Smooth muscle cell (in vitro differentiated cells): ENCODE data around the gene CUEDC1. TPM values are rescaled to one million over a fixed set of nuclear protein-coding genes. Genes with fewer than 3 reads are reported as not detected.

ENCODE experiments used
- DNase-seq: peaks from one replicate; lab custom pipeline; 2025; ENCODE audit not compliant: unreplicated experiment; lab: John Stamatoyannopoulos, UW
- H2AFZ ChIP-seq: fragments of 200-600 bp; sonication (generic); 2 replicates; pipeline ENCODE4 v1.6.0; 2016; ENCODE audit warnings: antibody characterized with exemption, low read depth, mild to moderate bottlenecking
- H3F3A ChIP-seq: fragments of 200-600 bp; sonication (generic); 2 replicates; pipeline ENCODE4 v1.6.0; 2017; ENCODE audit warnings: antibody characterized with exemption, low read depth
- H3K27ac ChIP-seq: fragments of 200-600 bp; sonication (generic); 2 replicates; pipeline ENCODE4 v1.5.1; 2016; ENCODE audit warnings: low read depth, mild to moderate bottlenecking
- H3K27me3 ChIP-seq: fragments of 200-600 bp; sonication (generic); 2 replicates; pipeline ENCODE4 v1.6.1; 2016; ENCODE audit warnings: low read depth, mild to moderate bottlenecking
- H3K36me3 ChIP-seq: fragments of 200-600 bp; sonication (generic); 2 replicates; pipeline ENCODE4 v1.5.1; 2016; ENCODE audit warnings: low read depth
- H3K4me1 ChIP-seq: fragments of 200-600 bp; sonication (generic); 2 replicates; pipeline ENCODE4 v1.5.1; 2016; ENCODE audit warnings: low read depth
- H3K4me2 ChIP-seq: fragments of 200-600 bp; sonication (generic); 2 replicates; pipeline ENCODE4 v1.6.0; 2016; ENCODE audit warnings: mild to moderate bottlenecking
- H3K4me3 ChIP-seq: fragments of 200-600 bp; sonication (generic); 2 replicates; pipeline ENCODE4 v1.5.1; 2016; ENCODE audit warnings: mild to moderate bottlenecking
- H3K79me2 ChIP-seq: fragments of 200-600 bp; sonication (generic); 2 replicates; pipeline ENCODE4 v1.6.0; 2016; ENCODE audit warnings: low read depth, mild to moderate bottlenecking
- H3K9ac ChIP-seq: fragments of 200-600 bp; sonication (generic); 2 replicates; pipeline ENCODE4 v1.6.0; 2016; ENCODE audit warnings: low read depth
- H3K9me3 ChIP-seq: fragments of 200-600 bp; sonication (generic); replicated peaks from 2 replicates; pipeline ENCODE4 v1.5.1; 2016; ENCODE audit warnings: low read depth
- H4K20me1 ChIP-seq: fragments of 200-600 bp; sonication (generic); 2 replicates; pipeline ENCODE4 v1.6.0; 2016; ENCODE audit warnings: low read depth
- WGBS: methylation state at CpG from one replicate; pipeline ENCODE4 v1.1.7; 2016; ENCODE audit warnings: low lambda C conversion rate; 5-methylcytosine and 5-hydroxymethylcytosine counted together
- polyA plus RNA-seq: library from polyadenylated mRNA; unstranded; fragments of >200 nt; fragmentation: Nextera tagmentation; extraction: Ambion mirVana; gene quantifications from 2 replicates; pipeline ENCODE4 v1.2.1, GENCODE V29; 2016
- total RNA-seq: library from RNA; depleted of rRNA; stranded (reverse); fragments of >200 nt; gene quantifications from 2 replicates; pipeline ENCODE4 v1.2.3, GENCODE V29; 2014
- TF ChIP-seq, protein P1 (sequence below): fragments of 200-600 bp; sonication (generic); IDR thresholded peaks from 2 replicates; pipeline ENCODE4 v1.5.1; 2017; ENCODE audit warnings: borderline replicate concordance, mild to moderate bottlenecking, antibody characterized with exemption; ENCODE audit not compliant: insufficient read depth, poor library complexity, severe bottlenecking

CUEDC1 gene
- total and polyA plus RNA-seq, 2 experiments from 2014 or later = 11.1 to 11.7 TPM

DNA sequence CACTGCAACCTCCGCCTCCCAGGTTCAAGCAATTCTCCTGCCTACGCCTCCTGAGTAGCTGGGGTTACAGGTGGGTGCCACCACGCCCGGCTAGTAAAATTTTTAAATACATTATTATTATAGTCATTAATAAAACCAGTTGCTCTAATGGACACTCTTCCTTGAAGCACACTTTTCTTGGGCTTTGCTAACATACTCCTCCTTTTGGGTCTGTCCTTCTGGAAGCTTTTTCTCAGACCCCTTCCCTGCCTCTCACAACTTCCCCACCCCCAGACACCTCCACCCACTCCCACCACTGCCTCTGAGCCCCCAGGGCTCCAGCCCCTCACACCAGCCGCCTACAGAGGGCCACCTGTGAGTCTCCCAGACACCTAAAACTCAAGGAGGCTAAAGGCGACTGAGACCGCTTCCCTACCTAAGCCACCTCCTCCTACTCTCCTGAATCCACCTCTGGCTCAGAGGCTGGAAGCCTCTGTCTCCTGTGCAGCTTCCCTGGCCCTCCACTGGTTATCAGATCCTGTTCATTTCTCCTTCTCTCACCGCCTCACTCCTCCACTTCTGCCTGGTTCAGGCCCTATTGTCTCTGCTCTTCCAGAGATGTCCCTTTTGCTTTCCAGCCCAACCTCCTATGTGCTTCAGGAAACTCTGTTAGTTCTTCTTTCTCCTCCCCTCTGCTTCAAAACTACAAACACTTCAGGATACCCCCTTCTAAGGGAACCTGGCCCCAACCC is 2.1 kb upstream of the CUEDC1 start:
- Histone ChIP-seq H3K36me3 (no peaks in the 10 kb centered on the region), H3K79me2 (peaks cover 13% of the 10 kb centered on the region), H3K27me3 (no peaks in the 10 kb centered on the region), H3K9me3 (no peaks in the 10 kb centered on the region), H3F3A (peaks cover 31% of the 10 kb centered on the region), H3K4me2 (no peak overlapping the region), H3K27ac (no peak overlapping the region), H3K4me1 (peaks cover 18% of the 10 kb centered on the region), H4K20me1 (peaks cover 15% of the 10 kb centered on the region), H3K9ac (no peak overlapping the region), H2AFZ (no peak overlapping the region), H3K4me3 (no peak overlapping the region)
- no peak for DNase-seq
- WGBS = 94% methylated on average over 7 of the region's 8 CpGs
- TF ChIP-seq, protein P1, sequence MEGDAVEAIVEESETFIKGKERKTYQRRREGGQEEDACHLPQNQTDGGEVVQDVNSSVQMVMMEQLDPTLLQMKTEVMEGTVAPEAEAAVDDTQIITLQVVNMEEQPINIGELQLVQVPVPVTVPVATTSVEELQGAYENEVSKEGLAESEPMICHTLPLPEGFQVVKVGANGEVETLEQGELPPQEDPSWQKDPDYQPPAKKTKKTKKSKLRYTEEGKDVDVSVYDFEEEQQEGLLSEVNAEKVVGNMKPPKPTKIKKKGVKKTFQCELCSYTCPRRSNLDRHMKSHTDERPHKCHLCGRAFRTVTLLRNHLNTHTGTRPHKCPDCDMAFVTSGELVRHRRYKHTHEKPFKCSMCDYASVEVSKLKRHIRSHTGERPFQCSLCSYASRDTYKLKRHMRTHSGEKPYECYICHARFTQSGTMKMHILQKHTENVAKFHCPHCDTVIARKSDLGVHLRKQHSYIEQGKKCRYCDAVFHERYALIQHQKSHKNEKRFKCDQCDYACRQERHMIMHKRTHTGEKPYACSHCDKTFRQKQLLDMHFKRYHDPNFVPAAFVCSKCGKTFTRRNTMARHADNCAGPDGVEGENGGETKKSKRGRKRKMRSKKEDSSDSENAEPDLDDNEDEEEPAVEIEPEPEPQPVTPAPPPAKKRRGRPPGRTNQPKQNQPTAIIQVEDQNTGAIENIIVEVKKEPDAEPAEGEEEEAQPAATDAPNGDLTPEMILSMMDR = no peak

DNA sequence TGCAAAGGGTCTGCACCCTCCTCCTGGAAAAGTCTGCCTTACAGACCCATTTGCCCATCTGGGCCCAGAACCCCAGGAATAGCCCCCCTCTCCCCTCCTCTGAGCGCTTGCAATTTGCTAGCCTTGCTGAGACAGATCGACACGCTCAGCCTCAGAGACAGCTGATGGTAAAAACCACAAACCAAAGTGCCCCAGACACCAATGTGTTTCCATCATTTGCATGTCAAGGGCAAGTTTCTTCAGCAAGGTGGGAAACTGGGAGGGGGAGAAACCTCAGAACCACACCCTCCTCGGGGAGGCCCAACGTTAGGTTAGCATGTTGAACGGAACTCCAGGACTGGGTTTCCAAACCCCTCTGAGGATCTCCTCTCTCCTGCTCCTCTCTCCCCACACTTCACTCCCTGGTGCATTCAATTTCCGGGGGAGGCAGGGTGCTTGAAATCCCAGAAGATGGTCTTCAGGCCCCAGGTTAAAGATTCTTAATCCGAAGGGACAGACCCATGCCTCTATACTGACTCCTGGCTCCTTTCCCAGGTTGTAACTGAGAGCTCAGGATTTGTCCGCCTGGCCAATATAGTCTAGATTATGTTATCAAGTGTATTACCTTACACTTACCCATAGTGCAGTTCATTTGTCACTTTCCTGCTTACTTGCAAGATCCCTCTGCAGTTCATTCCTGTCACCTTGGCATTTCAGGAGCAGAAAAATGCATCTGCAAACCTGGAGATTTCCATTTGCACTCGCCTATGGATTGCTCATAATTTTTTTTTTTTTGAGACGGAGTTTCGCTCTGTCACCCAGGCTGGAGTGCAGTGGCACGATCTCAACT is 1.3 kb upstream of the CUEDC1 start:
- peaks cover 21% of the 10 kb centered on the region for H4K20me1 ChIP-seq
- H2AFZ ChIP-seq = no peak overlapping the region
- 43% methylated on average over 13 of the region's 13 CpGs for WGBS
- H3K36me3 ChIP-seq = no peaks in the 10 kb centered on the region
- H3K27ac ChIP-seq = no peak overlapping the region
- TF ChIP-seq, protein P1 = no peak
- H3K9ac ChIP-seq = no peak overlapping the region
- peaks cover 18% of the 10 kb centered on the region for H3K4me1 ChIP-seq
- H3K27me3 ChIP-seq = no peaks in the 10 kb centered on the region
- no peak for DNase-seq
- H3F3A ChIP-seq = peaks cover 31% of the 10 kb centered on the region
- no peak overlapping the region for H3K4me3 ChIP-seq
- no peaks in the 10 kb centered on the region for H3K9me3 ChIP-seq
- H3K4me2 ChIP-seq = no peak overlapping the region
- H3K79me2 ChIP-seq = peaks cover 15% of the 10 kb centered on the region

DNA sequence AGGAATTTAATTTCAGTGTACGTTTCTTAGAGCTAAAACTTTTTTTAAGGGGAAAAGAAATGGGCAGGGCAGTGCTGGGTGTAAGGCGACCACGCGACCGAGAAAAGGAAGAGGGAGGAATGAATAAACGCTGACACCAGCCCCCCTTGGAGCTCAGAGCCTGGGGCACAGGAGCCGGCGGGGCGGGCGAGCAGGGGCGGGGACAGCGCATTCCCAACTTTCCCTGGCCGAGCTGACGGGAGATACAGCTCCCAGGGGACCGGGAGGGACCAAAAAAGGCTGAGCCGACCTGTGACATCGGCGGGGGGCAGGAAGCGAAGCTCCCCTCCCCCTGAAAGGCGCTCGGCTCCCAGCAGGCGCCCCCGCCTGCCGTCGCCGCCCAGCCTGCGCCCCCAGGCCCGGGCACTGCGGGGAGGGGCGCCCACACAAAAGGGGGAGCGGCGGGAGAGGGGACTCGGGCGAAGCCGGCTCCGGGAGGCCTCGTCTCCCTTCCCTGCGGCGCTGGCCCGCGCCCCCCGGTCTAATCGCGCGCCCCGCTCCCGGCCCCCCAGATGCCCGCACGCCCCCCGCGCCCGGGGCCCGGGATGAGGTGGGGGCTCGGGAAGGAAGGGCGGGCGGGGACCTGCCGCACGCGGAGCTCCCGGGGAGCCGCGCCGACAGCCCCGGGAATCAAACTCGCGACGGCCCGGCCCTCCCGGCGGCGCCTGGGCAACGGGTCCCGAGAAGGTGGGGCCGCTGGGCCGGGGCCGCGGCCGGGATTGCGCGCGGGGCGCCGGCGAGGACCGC is 622 bp downstream of the CUEDC1 start:
- Histone ChIP-seq H2AFZ (no peak overlapping the region), H3K27ac (peak overlapping the region; percentile 59), H3K4me1 (peaks cover 26% of the 10 kb centered on the region), H3K9ac (peak overlapping the region; percentile 73), H3K4me3 (peak overlapping the region; percentile 75), H3K79me2 (peaks cover 20% of the 10 kb centered on the region), H3K36me3 (no peaks in the 10 kb centered on the region), H3F3A (peaks cover 36% of the 10 kb centered on the region), H3K9me3 (no peaks in the 10 kb centered on the region), H4K20me1 (peaks cover 25% of the 10 kb centered on the region), H3K4me2 (peak overlapping the region; percentile 93), H3K27me3 (no peaks in the 10 kb centered on the region)
- under 1% methylated on average over 15 of the region's 85 CpGs for WGBS
- DNase-seq = peak; percentile 24
- TF ChIP-seq, protein P1 = no peak
